CD14-positive monocyte (primary cell): ENCODE data around the gene TMEM30B. TPM values are rescaled to one million over a fixed set of nuclear protein-coding genes. Genes with fewer than 3 reads are reported as not detected.

Source experiments
- DNase-seq, 3 donors: peaks; one replicate each; pipeline ENCODE4 v3.0.0-alpha.2; 2011 to 2022
- H2AFZ ChIP-seq: 2 replicates; pipeline ENCODE4 v1.6.0; 2012; ENCODE audit warnings: mild to moderate bottlenecking, low read depth, low read length, inconsistent platforms; ENCODE audit not compliant: insufficient read depth, poor library complexity, severe bottlenecking
- H3K27ac ChIP-seq, 2 donors: 1 replicate in 1 of 2; 2 replicates in 1 of 2; pipeline ENCODE4 v1.5.1; 2012 to 2013; ENCODE audit warnings: low read length in 2 of 2, control low read depth in 1 of 2, inconsistent platforms in 1 of 2, low read depth in 1 of 2, mild to moderate bottlenecking in 1 of 2
- H3K27me3 ChIP-seq, 2 donors: one replicate each; pipeline versions ENCODE4 v1.6.0 to v1.6.1; 2011 to 2013; ENCODE audit warnings: low read length in 2 of 2; ENCODE audit not compliant: control insufficient read depth in 2 of 2, insufficient read depth in 2 of 2
- H3K36me3 ChIP-seq, 2 donors: replicated peaks in 1 of 2; 1 replicate in 1 of 2; 2 replicates in 1 of 2; pipeline versions ENCODE4 v1.5.1 to v1.6.1; 2012 to 2013; ENCODE audit warnings: low read length in 2 of 2, control low read depth in 1 of 2, inconsistent platforms in 1 of 2, mild to moderate bottlenecking in 1 of 2; ENCODE audit not compliant: insufficient read depth in 2 of 2, control insufficient read depth in 1 of 2
- H3K4me1 ChIP-seq, 2 donors: 1 replicate in 1 of 2; 2 replicates in 1 of 2; pipeline versions ENCODE4 v1.5.1 to v1.6.1; 2012 to 2013; ENCODE audit warnings: low read length in 2 of 2, control low read depth in 1 of 2, inconsistent platforms in 1 of 2, mild to moderate bottlenecking in 1 of 2, moderate library complexity in 1 of 2; ENCODE audit not compliant: insufficient read depth in 2 of 2, control insufficient read depth in 1 of 2
- H3K4me2 ChIP-seq: replicated peaks from 2 replicates; pipeline ENCODE3; 2012; ENCODE audit warnings: low read length, moderate library complexity, mild to moderate bottlenecking; ENCODE audit not compliant: poor library complexity, severe bottlenecking; ENCODE audit errors: extremely low read depth
- H3K4me3 ChIP-seq, 3 experiments: fragments of 200-600 bp in 1 of 3; sonication (generic) in 1 of 3; replicated peaks in 1 of 3; 1 replicate in 2 of 3; 2 replicates in 1 of 3; pipeline ENCODE4 v1.5.1; 2011 to 2013; ENCODE audit warnings: low read length in 3 of 3, mild to moderate bottlenecking in 3 of 3, control low read depth in 2 of 3, low read depth in 2 of 3, inconsistent platforms in 1 of 3, moderate library complexity in 1 of 3
- H3K79me2 ChIP-seq: 2 replicates; pipeline ENCODE4 v1.6.0; 2012; ENCODE audit warnings: mild to moderate bottlenecking, control low read depth, inconsistent platforms, low read length, moderate library complexity; ENCODE audit not compliant: insufficient read depth
- H3K9ac ChIP-seq: 2 replicates; pipeline ENCODE4 v1.6.0; 2017; ENCODE audit warnings: low read length, mild to moderate bottlenecking; ENCODE audit not compliant: insufficient read depth, poor library complexity, severe bottlenecking
- H3K9me3 ChIP-seq, 2 donors: replicated peaks in 1 of 2; 1 replicate in 1 of 2; 2 replicates in 1 of 2; pipeline versions ENCODE4 v1.5.1 to v1.6.1; 2012 to 2013; ENCODE audit warnings: low read length in 2 of 2, control low read depth in 1 of 2; ENCODE audit not compliant: control insufficient read depth in 1 of 2, insufficient read depth in 1 of 2
- H4K20me1 ChIP-seq: 2 replicates; pipeline ENCODE4 v1.6.0; 2012; ENCODE audit warnings: mild to moderate bottlenecking, low read length, control low read depth, moderate library complexity; ENCODE audit not compliant: insufficient read depth
- H3K27ac Mint-ChIP-seq, 7 donors: one replicate each; pipeline ENCODE4 v1.8.0; 2020; ENCODE audit warnings: mild to moderate bottlenecking in 7 of 7, mixed read lengths in 7 of 7, moderate library complexity in 6 of 7, inconsistent platforms in 2 of 7
- H3K27me3 Mint-ChIP-seq, 3 donors: one replicate each; pipeline ENCODE4 v1.8.0; 2021 to 2022; ENCODE audit warnings: low read depth in 3 of 3, mild to moderate bottlenecking in 3 of 3, mixed read lengths in 3 of 3, moderate library complexity in 3 of 3, inconsistent platforms in 1 of 3
- H3K36me3 Mint-ChIP-seq, 2 donors: one replicate each; pipeline ENCODE4 v1.8.0; 2020; ENCODE audit warnings: mixed read lengths in 2 of 2, inconsistent platforms in 1 of 2, mild to moderate bottlenecking in 1 of 2
- H3K4me1 Mint-ChIP-seq: one replicate; pipeline ENCODE4 v1.8.0; 2020; ENCODE audit warnings: mild to moderate bottlenecking, mixed read lengths
- H3K4me3 Mint-ChIP-seq, 2 donors: one replicate each; pipeline ENCODE4 v1.8.0; 2020; ENCODE audit warnings: mild to moderate bottlenecking in 2 of 2, mixed read lengths in 2 of 2, moderate library complexity in 1 of 2
- H3K9me3 Mint-ChIP-seq, 7 donors: one replicate each; pipeline ENCODE4 v1.8.0; 2020 to 2022; ENCODE audit warnings: mixed read lengths in 7 of 7, mild to moderate bottlenecking in 6 of 7, moderate library complexity in 6 of 7, inconsistent platforms in 2 of 7
- CTCF ChIP-seq: fragments of 200-600 bp; IDR thresholded peaks from one replicate; pipeline ENCODE4 v1.8.0; 2022; ENCODE audit warnings: antibody characterized with exemption, mild to moderate bottlenecking
- WGBS: methylation state at CpG from one replicate; pipeline ENCODE4 v1.1.5; 2013; ENCODE audit warnings: missing lambda C conversion rate; ENCODE audit not compliant: insufficient coverage; 5-methylcytosine and 5-hydroxymethylcytosine counted together
- intact Hi-C, 2 donors: fragments of 100-400 bp; cut with micrococcal nuclease; formaldehyde crosslinking; loops; one replicate each; pipeline versions ENCODE4 v1.15.0 to v1.15.1; 2023
- polyA plus RNA-seq, 3 donors: library from polyadenylated mRNA; depleted of rRNA in 1 of 3; unstranded in 2 of 3; stranded (reverse) in 1 of 3; fragments of 300-500 nt in 2 of 3; fragments of >200 nt in 1 of 3; fragmentation: Illumina TruSeq in 2 of 3; gene quantifications; 1 replicate in 2 of 3; 2 replicates in 1 of 3; pipeline ENCODE4 v1.2.3, GENCODE V29; 2012 to 2021

TMEM30B gene
- polyA plus RNA-seq, 3 donors, result not detected

DNA sequence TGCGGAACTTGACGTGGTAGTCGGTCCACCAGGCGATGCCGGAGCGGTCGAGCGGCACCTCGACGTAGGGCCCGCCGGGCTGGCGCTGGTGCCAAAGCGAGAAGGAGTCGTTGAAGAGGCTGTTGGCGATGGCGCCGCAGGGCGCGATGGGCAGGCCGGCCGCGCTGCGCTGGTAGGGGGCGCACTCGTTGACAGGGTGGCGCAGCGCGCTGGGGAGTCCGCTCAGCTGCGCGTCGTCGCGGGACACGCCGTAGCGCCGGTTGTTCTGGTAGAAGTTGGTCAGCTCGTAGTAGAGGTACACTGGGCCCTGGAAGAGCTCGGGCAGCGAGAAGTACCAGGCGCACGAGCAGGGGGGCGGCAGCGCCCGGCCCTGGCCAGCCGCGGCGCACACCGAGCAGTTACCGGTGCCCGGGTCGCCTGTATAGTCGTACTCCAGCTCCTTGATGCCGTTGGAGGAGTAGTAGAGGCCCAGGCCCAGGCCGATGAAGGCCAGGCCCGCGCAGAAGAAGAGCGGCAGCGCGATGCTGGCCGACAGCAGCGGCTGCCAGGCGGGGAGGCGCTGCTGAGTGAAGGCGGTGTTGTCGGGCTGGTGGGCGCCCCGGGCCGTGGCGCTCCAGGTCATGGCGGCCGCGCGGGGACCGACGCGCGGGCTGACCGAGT lies 482 bp downstream of the TMEM30B start:
- Histone ChIP-seq H3K4me1 (peaks cover 14 to 15% of the 10 kb centered on the region in 2 donors), H4K20me1 (no peaks in the 10 kb centered on the region), H3K9ac (no peak overlapping the region), H3K9me3 (peaks cover 3 to 9% of the 10 kb centered on the region in 2 donors), H3K27me3 (peaks cover 53 to 83% of the 10 kb centered on the region in 2 donors), H2AFZ (peak overlapping the region; percentile 73), H3K36me3 (no peaks in the 10 kb centered on the region), H3K79me2 (no peaks in the 10 kb centered on the region), H3K4me2 (peak overlapping the region; percentile 82), H3K27ac (no peak overlapping the region), H3K4me3 (peak overlapping the region; percentile 2 to 73 (median 3))
- Mint-ChIP-seq H3K4me1 (peaks cover 19% of the 10 kb centered on the region), H3K36me3 (no peaks in the 10 kb centered on the region), H3K4me3 (peak overlapping the region; percentile 73 to 90), H3K9me3 (peaks cover 0 to 12% (median 0%) of the 10 kb centered on the region in 7 donors), H3K27ac (peak overlapping the region in 1 of 7 donors; percentile 30), H3K27me3 (peaks cover 57 to 76% (median 57%) of the 10 kb centered on the region in 3 donors)
- under 1% methylated on average over 81 of the region's 81 CpGs for WGBS
- peak; percentile 15 to 26 (median 24) for DNase-seq
- intact Hi-C loops, result no loop called here
- TF ChIP-seq CTCF, result peak; percentile 46

- H3K4me3 ChIP-seq, result peak overlapping the region in 1 of 3 experiments; percentile 73
- TF ChIP-seq CTCF, result no peak
- H3K4me2 ChIP-seq, result peak overlapping the region; percentile 82
- H2AFZ ChIP-seq, result peak overlapping the region; percentile 73
- no peak for DNase-seq
- H3K27ac ChIP-seq, result no peak overlapping the region
- peaks cover 3 to 9% of the 10 kb centered on the region in 2 donors for H3K9me3 ChIP-seq
- Mint-ChIP-seq H3K9me3 (peaks cover 0 to 12% (median 0%) of the 10 kb centered on the region in 7 donors), H3K4me3 (peak overlapping the region; percentile 73 to 90), H3K27me3 (peaks cover 56 to 74% (median 57%) of the 10 kb centered on the region in 3 donors), H3K4me1 (peaks cover 19% of the 10 kb centered on the region), H3K36me3 (no peaks in the 10 kb centered on the region), H3K27ac (no peak overlapping the region)
- H3K9ac ChIP-seq, result no peak overlapping the region
- no peaks in the 10 kb centered on the region for H3K79me2 ChIP-seq
- H4K20me1 ChIP-seq, result no peaks in the 10 kb centered on the region
- peaks cover 55 to 82% of the 10 kb centered on the region in 2 donors for H3K27me3 ChIP-seq
- 12% methylated on average over 46 of the region's 47 CpGs for WGBS
- intact Hi-C loops, result no loop called here
- H3K4me1 ChIP-seq, result peaks cover 14 to 15% of the 10 kb centered on the region in 2 donors
- H3K36me3 ChIP-seq, result no peaks in the 10 kb centered on the region
Measured at GRCh38 chr14:61280092-61280525, 1.0 kb downstream of the TMEM30B start.
